Colonic mucosa (tissue), 4 donors: ENCODE results near the gene GPC5. TPM values are rescaled to one million over a fixed set of nuclear protein-coding genes. Genes with fewer than 3 reads are reported as not detected.

Experiments used
- DNase-seq: peaks from one replicate; pipeline ENCODE4 v3.0.0-alpha.2; 2020
- H3K27ac ChIP-seq: fragments of 200-600 bp; one replicate; pipeline ENCODE4 v1.8.0; 2021
- H3K27me3 ChIP-seq: fragments of 200-600 bp; one replicate; pipeline ENCODE4 v1.8.0; 2021
- H3K36me3 ChIP-seq: fragments of 200-600 bp; one replicate; pipeline ENCODE4 v1.8.0; 2021
- H3K4me1 ChIP-seq: fragments of 200-600 bp; one replicate; pipeline ENCODE4 v1.8.0; 2021; ENCODE audit warnings: mild to moderate bottlenecking
- H3K4me3 ChIP-seq: fragments of 200-600 bp; one replicate; pipeline ENCODE4 v1.8.0; 2021
- H3K9ac ChIP-seq, 2 donors: one replicate each; pipeline ENCODE4 v1.7.0; 2013; ENCODE audit warnings: control low read depth in 2 of 2, low read depth in 2 of 2, low read length in 2 of 2
- H3K9me3 ChIP-seq: fragments of 200-600 bp; one replicate; pipeline ENCODE4 v1.8.0; 2021
- intact Hi-C: fragments of 100-400 bp; cut with DNase I; formaldehyde crosslinking; loops from one replicate; pipeline ENCODE4 v1.14.1; 2022
- total RNA-seq, 2 donors: library from RNA; stranded (reverse); fragmentation: NEBNext Ultra II Directional in 1 of 2; extraction: Animal tissue kit (Norgen Biotek cat#: 25700) in 1 of 2; gene quantifications; one replicate each; pipeline ENCODE4 v1.2.1, GENCODE V29; 2021
- TF ChIP-seq, protein P1 (sequence below): fragments of 200-600 bp; IDR thresholded peaks from one replicate; pipeline ENCODE4 v1.8.0; 2022; ENCODE audit warnings: antibody characterized with exemption, mild to moderate bottlenecking
- donor health status: healthy.
- donor health status: DM: no; HTN: no; CAD: no.
- donor health status: DM: no; HTN: no; CAD: no.

GPC5 gene
- total RNA-seq, 2 donors from 2014 or later = 0.42 TPM; not detected in 1

GRCh38 chr13:91922969-91923592 lies 524.7 kb downstream of the GPC5 start:
- intact Hi-C loops = no loop called here
- Histone ChIP-seq H3K9me3 (no peaks in the 10 kb centered on the region), H3K4me1 (no peaks in the 10 kb centered on the region), H3K9ac (no peak overlapping the region), H3K4me3 (no peak overlapping the region), H3K36me3 (no peaks in the 10 kb centered on the region), H3K27ac (no peak overlapping the region), H3K27me3 (no peaks in the 10 kb centered on the region)
- TF ChIP-seq, protein P1, sequence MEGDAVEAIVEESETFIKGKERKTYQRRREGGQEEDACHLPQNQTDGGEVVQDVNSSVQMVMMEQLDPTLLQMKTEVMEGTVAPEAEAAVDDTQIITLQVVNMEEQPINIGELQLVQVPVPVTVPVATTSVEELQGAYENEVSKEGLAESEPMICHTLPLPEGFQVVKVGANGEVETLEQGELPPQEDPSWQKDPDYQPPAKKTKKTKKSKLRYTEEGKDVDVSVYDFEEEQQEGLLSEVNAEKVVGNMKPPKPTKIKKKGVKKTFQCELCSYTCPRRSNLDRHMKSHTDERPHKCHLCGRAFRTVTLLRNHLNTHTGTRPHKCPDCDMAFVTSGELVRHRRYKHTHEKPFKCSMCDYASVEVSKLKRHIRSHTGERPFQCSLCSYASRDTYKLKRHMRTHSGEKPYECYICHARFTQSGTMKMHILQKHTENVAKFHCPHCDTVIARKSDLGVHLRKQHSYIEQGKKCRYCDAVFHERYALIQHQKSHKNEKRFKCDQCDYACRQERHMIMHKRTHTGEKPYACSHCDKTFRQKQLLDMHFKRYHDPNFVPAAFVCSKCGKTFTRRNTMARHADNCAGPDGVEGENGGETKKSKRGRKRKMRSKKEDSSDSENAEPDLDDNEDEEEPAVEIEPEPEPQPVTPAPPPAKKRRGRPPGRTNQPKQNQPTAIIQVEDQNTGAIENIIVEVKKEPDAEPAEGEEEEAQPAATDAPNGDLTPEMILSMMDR = no peak
- DNase-seq = no peak

GRCh38 chr13:91930687-91931086 lies 532.3 kb downstream of the GPC5 start:
- TF ChIP-seq, protein P1 = no peak
- no peaks in the 10 kb centered on the region for H3K9me3 ChIP-seq
- no peak overlapping the region for H3K27ac ChIP-seq
- H3K4me1 ChIP-seq = no peaks in the 10 kb centered on the region
- H3K4me3 ChIP-seq = no peak overlapping the region
- no peak for DNase-seq
- no peaks in the 10 kb centered on the region for H3K36me3 ChIP-seq
- H3K9ac ChIP-seq = no peak overlapping the region
- no peaks in the 10 kb centered on the region for H3K27me3 ChIP-seq
- intact Hi-C loops = no loop called here

DNA sequence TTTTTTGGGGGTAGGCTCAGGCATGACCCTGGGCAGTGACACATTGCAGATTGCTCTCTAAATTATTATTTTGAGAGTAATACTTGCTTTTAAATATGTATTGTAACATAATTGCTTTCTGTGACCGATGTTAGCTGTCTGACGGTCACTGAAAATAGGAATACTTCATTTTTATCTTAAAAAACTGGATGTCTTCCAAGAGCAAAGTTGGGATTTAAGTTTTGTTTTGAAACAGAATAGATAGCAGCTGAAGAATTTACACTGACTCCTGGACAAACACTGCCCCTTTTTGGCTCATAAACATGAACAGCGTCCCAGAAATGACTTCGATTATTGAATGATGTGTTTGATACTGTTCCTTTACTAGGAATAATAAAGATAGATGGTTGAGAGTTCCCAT lies 535.9 kb downstream of the GPC5 start:
- Histone ChIP-seq H3K27me3 (no peaks in the 10 kb centered on the region), H3K4me3 (no peak overlapping the region), H3K9me3 (no peaks in the 10 kb centered on the region), H3K9ac (no peak overlapping the region), H3K27ac (no peak overlapping the region), H3K4me1 (no peaks in the 10 kb centered on the region), H3K36me3 (no peaks in the 10 kb centered on the region)
- no peak for DNase-seq
- TF ChIP-seq, protein P1 = no peak
- intact Hi-C loops = no loop called here

DNA sequence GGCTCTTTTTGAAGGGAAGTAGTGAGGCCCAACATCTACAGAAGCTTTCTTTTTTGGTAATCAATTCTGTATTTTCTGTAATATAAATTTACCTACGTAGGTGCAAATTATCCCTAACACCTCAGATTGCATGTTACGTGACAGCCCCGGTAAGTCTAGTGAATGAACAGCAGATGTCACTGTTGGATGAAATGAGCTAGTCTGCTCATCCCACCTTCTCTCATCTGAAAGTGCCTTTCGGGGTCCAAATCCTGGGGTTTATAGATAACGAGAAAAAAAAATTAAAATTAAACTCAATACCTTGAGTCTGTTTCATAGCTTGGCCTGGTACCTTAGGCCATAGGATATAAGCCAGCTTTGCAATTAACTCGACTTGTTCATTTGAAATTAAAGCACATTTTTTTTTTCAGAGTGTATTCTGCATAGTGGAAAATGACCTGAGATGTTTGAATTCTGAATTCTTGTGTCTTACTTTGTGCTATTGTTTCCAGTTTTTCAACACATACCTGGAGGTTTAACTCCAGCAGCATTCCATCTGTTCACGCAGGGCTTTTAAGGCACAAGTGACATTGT lies 548.2 kb downstream of the GPC5 start:
- H3K4me1 ChIP-seq = no peaks in the 10 kb centered on the region
- intact Hi-C loops = loop anchor here (10.0 kb wide), 1 partner anchor 128 kb away; no protein-coding TSS in a partner anchor
- no peak for DNase-seq

GRCh38 chr13:91948736-91949135 lies 550.3 kb downstream of the GPC5 start:
- H3K27ac ChIP-seq = no peak overlapping the region
- H3K4me1 ChIP-seq = no peaks in the 10 kb centered on the region
- no peak for DNase-seq
- no peaks in the 10 kb centered on the region for H3K36me3 ChIP-seq
- H3K4me3 ChIP-seq = no peak overlapping the region
- H3K9me3 ChIP-seq = no peaks in the 10 kb centered on the region
- H3K9ac ChIP-seq = no peak overlapping the region
- intact Hi-C loops = loop anchor here (10.0 kb wide), 1 partner anchor 126 kb away; no protein-coding TSS in a partner anchor
- TF ChIP-seq, protein P1 = no peak
- no peaks in the 10 kb centered on the region for H3K27me3 ChIP-seq

More for the DNA sequence above, 548.2 kb downstream of the GPC5 start:
- TF ChIP-seq, protein P1 = peak; percentile 38
- no peak overlapping the region for H3K9ac ChIP-seq
- H3K27ac ChIP-seq = no peak overlapping the region
- H3K4me3 ChIP-seq = no peak overlapping the region
- H3K9me3 ChIP-seq = no peaks in the 10 kb centered on the region
- H3K27me3 ChIP-seq = no peaks in the 10 kb centered on the region
- H3K36me3 ChIP-seq = no peaks in the 10 kb centered on the region
